Measurements from ENCODE around the gene CHRNG. TPM values are rescaled to one million over a fixed set of nuclear protein-coding genes. Genes with fewer than 3 reads are reported as not detected.
"Not testable (repeated sequence)": the region's sequence is repeated elsewhere in the genome, so short reads cannot be mapped to it uniquely, and the experiment has no call there.

CHRNG gene
- polyA plus RNA-seq, 4 donors: 0.52 to 2.0 (median 1.4) TPM

- no peak for DNase-seq (ENCODE audit: low read depth in 4 of 4, low spot score in 2 of 4)
Observed at GRCh38 chr2:232542715-232543467, 3.4 kb downstream of the CHRNG start.

GRCh38 chr2:232543491-232543890, 4.0 kb downstream of the CHRNG start:
- DNase-seq (ENCODE audit: low read depth in 4 of 4, low spot score in 2 of 4): no peak

DNA sequence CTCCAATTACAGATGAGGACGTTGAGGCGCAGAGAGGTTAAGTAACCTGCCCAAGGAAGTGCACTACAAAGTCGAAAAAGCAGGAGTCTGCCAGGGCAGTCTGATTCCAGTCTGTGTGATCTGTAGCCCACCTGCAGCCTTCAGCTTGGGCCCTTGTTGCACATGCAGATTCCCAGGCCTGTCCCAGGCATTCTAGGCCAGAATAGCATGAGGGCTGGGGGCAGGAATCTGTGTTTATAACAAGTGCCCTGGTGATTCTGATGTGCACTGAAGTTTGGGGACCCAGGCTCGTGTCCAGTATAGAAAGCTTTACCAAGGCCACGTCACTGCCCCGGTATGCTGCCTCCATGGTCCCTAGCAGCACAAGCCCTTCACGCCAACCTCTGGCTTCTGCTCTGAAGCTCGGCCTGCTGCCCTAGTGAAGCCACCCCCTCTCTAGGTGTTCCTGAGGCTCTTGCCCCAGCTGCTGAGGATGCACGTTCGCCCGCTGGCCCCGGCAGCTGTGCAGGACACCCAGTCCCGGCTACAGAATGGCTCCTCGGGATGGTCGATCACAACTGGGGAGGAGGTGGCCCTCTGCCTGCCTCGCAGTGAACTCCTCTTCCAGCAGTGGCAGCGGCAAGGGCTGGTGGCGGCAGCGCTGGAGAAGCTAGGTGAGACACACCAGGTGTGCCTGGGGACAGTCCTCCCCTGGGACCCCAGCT, 4.6 kb downstream of the CHRNG start:
- DNase-seq (ENCODE audit: low read depth in 4 of 4, low spot score in 2 of 4): no peak

DNA sequence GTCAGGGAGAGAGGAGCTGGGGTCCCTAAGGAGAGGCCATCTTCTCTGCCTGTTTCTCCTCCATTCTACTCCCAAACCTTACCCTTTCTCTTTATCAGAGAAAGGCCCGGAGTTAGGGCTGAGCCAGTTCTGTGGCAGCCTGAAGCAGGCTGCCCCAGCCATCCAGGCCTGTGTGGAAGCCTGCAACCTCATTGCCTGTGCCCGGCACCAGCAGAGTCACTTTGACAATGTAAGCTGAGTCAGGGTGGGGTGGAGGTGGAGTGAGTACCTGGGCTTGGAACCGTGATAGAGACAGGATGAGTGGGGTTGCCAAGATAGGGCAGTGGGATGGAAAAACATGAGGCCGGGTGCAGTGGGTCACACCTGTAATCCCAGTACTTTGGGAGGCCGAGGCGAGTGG, 5.2 kb downstream of the CHRNG start:
- DNase-seq (ENCODE audit: low read depth in 4 of 4, low spot score in 2 of 4): no peak

- no peak for DNase-seq (ENCODE audit: low read depth in 4 of 4, low spot score in 2 of 4)
Observed at GRCh38 chr2:232545511-232546375, 6.3 kb downstream of the CHRNG start.

- no peak for DNase-seq (ENCODE audit: low read depth in 4 of 4, low spot score in 2 of 4)
Observed at GRCh38 chr2:232547991-232548390, 8.5 kb downstream of the CHRNG start.

GRCh38 chr2:232549655-232550353, 10.3 kb downstream of the CHRNG start:
- peak in 1 of 4 donors; percentile 64 for DNase-seq (ENCODE audit: low read depth in 4 of 4, low spot score in 2 of 4)

DNA sequence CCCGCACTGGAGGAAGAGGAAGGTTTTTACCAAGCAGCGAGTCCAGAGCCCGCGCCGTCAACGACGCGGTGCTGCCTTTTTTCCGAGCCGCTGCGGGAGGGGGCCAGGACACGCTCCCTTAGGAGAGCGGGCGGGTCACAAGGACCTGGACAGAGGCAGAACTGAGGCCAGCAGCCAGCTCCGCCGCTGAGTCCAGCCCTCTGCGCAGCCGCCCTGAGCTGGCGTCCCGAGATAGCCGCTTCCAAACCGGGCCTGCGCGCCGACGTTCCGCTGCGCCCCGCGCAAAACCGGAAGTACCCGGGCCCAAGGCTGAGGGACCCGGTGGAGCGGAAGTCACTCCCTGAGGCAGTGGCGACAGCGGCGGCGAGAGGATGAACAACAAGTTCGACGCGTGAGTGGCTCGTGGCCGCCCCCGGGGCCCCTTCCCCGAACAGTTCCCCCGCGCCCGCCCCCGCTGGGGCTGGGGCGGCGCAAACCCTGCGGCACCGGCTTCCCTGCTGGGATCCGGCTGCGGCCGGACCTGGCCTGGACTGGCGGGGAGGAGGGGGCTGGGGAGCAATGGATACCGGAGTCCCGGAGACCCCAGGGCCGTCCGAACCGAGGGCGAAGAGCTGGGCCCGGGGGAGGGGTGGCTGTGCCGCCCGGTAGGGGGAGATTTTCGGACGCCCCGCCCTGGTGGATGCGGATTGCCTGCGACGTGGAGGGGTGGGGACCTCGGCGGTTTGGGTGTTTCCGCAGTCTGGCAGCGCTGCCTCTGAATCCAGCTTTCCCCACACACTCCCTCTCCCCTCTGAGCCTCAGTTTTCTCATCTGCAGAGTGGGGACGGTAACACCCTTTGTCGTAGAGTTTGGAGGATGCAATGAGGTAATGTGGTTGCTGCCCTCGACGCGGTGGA, 11.1 kb downstream of the CHRNG start, which contains the start of the genes EIF4E2 and TIGD1:
TSS of gene EIF4E2 (plus strand) at position 336 of the 896 bp plus-strand sequence. CDS start at position 372, 36 bp downstream.
TSS of gene TIGD1 (minus strand) at position 204 of the 896 bp plus-strand sequence. CDS start 675 bp downstream, outside the sequence.
- DNase-seq (ENCODE audit: low read depth in 4 of 4, low spot score in 2 of 4): peak; percentile 80 to 91 (median 86)

DNA sequence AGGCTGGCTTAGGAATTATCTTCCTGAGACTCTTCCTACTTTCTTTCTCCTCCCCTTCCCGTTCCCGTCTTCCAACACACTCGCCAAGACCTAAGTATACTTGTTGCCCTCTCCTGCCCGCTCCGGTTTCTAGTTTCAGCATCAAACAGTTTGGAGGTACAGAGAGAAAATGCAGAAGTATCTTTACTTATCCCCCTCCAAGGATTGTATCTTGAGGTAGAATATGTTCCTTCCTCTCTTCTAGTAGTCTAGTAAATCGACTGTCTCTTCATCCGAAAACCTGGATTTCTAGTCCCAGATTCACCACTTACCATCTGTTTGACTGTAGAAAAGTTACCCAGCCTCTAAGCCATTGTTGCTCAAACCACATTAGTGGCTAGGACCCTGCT, 11.8 kb downstream of the CHRNG start:
- peak in 1 of 4 donors; percentile 52 for DNase-seq (ENCODE audit: low read depth in 4 of 4, low spot score in 2 of 4)

GRCh38 chr2:232551776-232552175, 12.3 kb downstream of the CHRNG start:
- DNase-seq (ENCODE audit: low read depth in 4 of 4, low spot score in 2 of 4): no peak

- DNase-seq (ENCODE audit: low read depth in 4 of 4, low spot score in 2 of 4): no peak
Observed at GRCh38 chr2:232556426-232556825, 16.9 kb downstream of the CHRNG start.

- no peak for DNase-seq (ENCODE audit: low read depth in 4 of 4, low spot score in 2 of 4)
Observed at GRCh38 chr2:232562515-232563151, 23.1 kb downstream of the CHRNG start.

DNA sequence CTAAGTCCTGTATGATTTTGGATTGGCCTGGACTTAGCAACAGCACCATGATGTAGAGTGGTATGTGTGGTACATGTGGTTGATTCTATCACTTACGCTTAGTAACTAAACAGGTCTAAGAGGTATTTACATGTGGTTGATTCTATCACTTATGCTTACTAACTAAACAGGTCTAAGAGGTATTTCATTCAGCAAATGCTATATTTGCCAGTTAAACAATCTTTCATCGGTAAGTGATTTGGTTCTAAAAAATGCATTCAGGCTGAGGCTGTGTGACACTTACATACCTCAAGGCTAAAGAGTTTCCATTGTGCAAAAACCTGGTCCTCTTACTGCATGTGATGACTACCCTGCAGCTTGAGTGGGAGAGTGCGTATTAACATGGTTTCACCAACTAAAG, 24.1 kb downstream of the CHRNG start:
- no peak for DNase-seq (ENCODE audit: low read depth in 4 of 4, low spot score in 2 of 4)

GRCh38 chr2:232567721-232568120, 28.2 kb downstream of the CHRNG start:
- DNase-seq (ENCODE audit: low read depth in 4 of 4, low spot score in 2 of 4): no peak

GRCh38 chr2:232568161-232568560, 28.7 kb downstream of the CHRNG start:
- DNase-seq (ENCODE audit: low read depth in 4 of 4, low spot score in 2 of 4): no peak

DNA sequence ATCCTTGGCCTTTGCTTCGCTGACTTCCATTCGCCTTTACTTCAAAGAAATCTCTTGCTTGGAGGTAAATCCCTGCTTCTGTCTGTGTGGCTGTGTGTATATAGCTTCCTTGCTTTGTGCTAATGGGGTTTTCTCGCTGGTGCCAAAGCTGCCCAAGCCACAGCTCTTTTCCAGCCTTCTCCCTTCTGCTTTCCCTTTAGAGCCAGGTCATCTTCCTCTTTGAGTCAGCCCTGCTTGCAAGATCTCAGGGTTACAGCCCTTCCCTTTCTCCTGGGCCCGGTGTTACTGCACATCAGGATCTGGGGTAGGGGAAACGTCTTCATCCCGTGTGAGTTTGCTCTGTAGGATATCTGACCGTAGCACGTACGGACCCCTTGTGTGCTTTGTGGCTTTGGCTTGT, 30.0 kb downstream of the CHRNG start:
- DNase-seq (ENCODE audit: low read depth in 4 of 4, low spot score in 2 of 4): no peak

DNA sequence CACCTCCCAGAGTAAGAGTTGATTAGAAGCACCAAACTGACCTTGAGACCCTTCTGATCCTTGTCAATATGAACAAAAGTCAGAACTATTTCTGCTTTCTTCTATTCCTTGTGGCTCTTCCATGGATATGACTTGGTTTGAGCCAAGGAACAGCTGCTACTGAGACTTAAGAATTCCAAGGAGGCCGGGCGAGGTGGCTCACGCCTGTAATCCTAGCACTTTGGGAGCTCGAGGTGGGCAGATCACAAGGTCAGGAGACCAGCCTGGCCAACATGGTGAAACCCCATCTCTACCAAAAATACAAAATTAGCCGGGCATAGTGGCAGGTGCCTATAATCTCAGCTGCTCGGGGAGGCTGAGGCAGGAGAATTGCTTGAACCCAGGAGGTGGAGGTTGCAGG, 31.0 kb downstream of the CHRNG start:
- not testable (repeated sequence) for DNase-seq (ENCODE audit: low read depth in 4 of 4, low spot score in 2 of 4)

- no peak for DNase-seq (ENCODE audit: low read depth in 4 of 4, low spot score in 2 of 4)
Observed at GRCh38 chr2:232571026-232571474, 31.6 kb downstream of the CHRNG start.

DNA sequence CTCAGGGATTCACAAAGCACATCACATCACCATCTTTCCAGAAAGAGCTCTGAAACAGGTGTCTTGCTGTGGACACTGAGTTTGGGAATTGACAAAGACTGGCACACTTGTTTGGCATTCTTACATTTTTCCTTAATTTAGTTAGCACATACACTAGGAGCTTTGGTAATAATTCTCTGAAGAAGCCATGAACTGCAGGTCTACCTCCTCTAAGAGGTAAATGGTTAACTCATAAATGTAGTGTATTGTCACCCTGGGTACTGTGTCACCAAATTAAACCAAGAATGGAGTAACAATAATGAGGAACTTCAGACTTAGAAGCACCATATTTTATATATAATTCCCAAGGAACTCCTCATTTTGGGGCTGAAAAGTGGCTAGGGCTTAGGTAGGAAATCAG, 33.5 kb downstream of the CHRNG start:
- DNase-seq (ENCODE audit: low read depth in 4 of 4, low spot score in 2 of 4): no peak

Measured in left renal cortex interstitium (tissue), 4 donors.